ENCODE measurements around the gene KDM3A. TPM values are rescaled to one million over a fixed set of nuclear protein-coding genes. Genes with fewer than 3 reads are reported as not detected.

Gene KDM3A, protein sequence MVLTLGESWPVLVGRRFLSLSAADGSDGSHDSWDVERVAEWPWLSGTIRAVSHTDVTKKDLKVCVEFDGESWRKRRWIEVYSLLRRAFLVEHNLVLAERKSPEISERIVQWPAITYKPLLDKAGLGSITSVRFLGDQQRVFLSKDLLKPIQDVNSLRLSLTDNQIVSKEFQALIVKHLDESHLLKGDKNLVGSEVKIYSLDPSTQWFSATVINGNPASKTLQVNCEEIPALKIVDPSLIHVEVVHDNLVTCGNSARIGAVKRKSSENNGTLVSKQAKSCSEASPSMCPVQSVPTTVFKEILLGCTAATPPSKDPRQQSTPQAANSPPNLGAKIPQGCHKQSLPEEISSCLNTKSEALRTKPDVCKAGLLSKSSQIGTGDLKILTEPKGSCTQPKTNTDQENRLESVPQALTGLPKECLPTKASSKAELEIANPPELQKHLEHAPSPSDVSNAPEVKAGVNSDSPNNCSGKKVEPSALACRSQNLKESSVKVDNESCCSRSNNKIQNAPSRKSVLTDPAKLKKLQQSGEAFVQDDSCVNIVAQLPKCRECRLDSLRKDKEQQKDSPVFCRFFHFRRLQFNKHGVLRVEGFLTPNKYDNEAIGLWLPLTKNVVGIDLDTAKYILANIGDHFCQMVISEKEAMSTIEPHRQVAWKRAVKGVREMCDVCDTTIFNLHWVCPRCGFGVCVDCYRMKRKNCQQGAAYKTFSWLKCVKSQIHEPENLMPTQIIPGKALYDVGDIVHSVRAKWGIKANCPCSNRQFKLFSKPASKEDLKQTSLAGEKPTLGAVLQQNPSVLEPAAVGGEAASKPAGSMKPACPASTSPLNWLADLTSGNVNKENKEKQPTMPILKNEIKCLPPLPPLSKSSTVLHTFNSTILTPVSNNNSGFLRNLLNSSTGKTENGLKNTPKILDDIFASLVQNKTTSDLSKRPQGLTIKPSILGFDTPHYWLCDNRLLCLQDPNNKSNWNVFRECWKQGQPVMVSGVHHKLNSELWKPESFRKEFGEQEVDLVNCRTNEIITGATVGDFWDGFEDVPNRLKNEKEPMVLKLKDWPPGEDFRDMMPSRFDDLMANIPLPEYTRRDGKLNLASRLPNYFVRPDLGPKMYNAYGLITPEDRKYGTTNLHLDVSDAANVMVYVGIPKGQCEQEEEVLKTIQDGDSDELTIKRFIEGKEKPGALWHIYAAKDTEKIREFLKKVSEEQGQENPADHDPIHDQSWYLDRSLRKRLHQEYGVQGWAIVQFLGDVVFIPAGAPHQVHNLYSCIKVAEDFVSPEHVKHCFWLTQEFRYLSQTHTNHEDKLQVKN (N-terminal part only)
- total RNA-seq (2014; rRNA removed; shearing (Covaris generic)), result 31.9 and 53.2 TPM in 2 replicates

DNA sequence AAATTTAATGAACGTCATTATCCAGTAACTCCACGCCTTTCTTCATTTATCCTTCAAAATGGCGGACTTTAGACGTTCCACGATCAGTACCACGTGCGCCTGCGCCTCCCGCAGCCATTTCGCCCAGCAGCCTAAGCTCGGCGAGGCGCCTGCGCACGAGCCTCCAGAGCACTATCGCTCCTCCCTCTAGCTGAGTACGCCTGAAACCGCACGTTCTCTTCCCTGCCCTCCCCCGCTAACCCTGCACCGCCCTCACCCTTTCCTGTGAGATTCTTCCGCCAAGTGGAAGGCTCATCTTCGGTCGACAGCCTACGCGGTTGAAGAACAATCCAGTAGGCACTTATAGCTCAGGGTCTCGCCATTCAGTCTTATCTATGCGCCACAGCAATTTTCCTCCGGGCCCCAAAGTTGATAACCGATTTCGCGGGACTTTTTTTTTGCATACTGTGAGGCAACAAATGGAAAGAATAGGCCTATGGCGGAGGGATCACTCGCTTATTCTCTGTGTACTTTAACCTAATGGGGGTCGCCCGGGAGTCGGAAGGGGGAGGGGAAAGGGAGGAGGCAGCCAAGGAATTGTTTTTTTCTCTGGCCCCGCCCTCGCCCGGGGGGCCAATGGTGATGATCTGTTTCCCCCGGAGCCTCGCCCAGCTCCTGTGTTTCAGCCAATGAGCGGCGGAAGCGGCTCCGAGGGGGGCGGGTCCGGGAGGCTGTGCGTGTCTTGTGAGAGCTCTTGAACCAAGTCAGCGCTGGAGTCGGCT lies at the start of gene KDM3A:
KDM3A (plus strand) TSS at position 741 of the 761 bp plus-strand sequence. CDS start 677 bp downstream, outside the sequence.
- in situ Hi-C loops (cut with HindIII; ENCODE audit: low sequenced_read_pairs), result no loop called here
- peak; percentile 99 for DNase-seq (ENCODE audit: low spot score)

- DNase-seq (ENCODE audit: low spot score), result no peak
- in situ Hi-C loops (cut with HindIII; ENCODE audit: low sequenced_read_pairs), result no loop called here
These were observed 48.2 kb upstream of the KDM3A start for GRCh38 chr2:86392873-86393518.

DNA sequence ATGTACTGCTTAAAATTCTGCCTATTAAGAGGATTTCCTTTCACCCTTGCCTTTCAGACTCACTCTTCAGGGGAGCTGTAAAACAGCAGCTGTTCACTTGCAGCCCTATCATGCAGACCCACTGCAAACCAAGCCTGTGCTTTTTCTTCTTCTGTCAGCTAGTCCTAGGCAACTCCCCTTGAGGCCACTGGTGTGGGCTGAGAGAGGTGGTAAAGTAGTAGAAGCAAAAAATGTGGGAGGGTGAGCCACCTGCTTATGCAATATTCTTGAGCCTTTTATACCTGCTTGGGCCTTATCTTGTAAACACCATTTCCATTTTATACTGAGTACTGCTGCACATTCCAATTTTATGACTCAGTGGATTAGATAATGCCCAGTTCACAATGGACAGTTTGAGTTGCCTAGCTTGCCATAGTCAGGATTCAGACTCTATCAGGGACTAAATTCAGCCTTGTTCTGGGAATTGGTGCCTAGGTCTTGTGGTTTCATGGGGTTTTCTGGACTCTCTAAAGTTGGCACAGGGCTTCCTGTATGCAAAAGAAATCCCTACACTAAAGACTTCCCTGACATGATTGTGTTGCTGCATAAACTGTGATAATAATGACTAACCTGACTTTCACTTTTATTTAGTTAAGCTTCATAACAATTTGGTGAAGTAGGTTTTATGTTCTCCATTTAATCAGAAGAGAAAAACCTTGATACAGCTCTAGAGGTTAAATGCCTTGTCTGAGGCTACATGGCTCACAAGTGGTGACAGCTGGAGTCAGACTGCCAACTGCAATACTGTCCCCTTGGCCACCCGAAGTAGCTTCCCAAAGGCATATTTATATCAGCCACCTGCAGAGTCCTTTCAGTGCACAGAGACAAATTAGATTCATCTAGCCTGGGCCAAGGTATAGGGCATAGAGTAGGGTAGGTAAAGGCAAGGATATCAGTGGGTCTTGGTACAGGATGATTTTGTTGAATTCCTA lies 47.4 kb upstream of the KDM3A start:
- no peak for DNase-seq (ENCODE audit: low spot score)
- in situ Hi-C loops (cut with HindIII; ENCODE audit: low sequenced_read_pairs), result no loop called here

- in situ Hi-C loops (cut with HindIII; ENCODE audit: low sequenced_read_pairs), result no loop called here
- DNase-seq (ENCODE audit: low spot score), result peak; percentile 41
These were observed 44.8 kb upstream of the KDM3A start for GRCh38 chr2:86396291-86396785.

- DNase-seq (ENCODE audit: low spot score), result no peak
- in situ Hi-C loops (cut with HindIII; ENCODE audit: low sequenced_read_pairs), result no loop called here
These were observed 43.2 kb upstream of the KDM3A start for GRCh38 chr2:86397986-86398385.

- DNase-seq (ENCODE audit: low spot score), result no peak
- in situ Hi-C loops (cut with HindIII; ENCODE audit: low sequenced_read_pairs), result no loop called here
These were observed 42.4 kb upstream of the KDM3A start for GRCh38 chr2:86398500-86399474.

- in situ Hi-C loops (cut with HindIII; ENCODE audit: low sequenced_read_pairs), result no loop called here
- no peak for DNase-seq (ENCODE audit: low spot score)
These were observed 40.9 kb upstream of the KDM3A start for GRCh38 chr2:86400321-86400720.

DNA sequence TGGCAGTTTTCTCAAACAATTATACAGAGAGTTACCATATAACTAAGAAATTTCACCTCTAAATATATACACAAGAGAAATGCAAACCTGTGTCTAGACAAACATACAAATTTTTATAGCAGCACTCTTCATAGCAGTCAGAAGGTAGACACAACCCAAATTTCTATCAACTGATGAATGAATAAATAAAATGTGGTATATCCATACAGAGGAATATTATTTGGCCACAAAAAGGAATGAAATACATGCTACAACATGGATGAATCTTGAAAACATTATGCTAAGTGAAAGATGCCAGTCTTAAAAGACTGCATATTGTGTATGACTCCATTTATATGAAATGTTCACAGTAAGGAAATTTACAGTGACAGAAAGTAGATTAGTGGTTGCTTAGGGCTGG lies 30.6 kb upstream of the KDM3A start:
- no peak for DNase-seq (ENCODE audit: low spot score)
- in situ Hi-C loops (cut with HindIII; ENCODE audit: low sequenced_read_pairs), result no loop called here

DNA sequence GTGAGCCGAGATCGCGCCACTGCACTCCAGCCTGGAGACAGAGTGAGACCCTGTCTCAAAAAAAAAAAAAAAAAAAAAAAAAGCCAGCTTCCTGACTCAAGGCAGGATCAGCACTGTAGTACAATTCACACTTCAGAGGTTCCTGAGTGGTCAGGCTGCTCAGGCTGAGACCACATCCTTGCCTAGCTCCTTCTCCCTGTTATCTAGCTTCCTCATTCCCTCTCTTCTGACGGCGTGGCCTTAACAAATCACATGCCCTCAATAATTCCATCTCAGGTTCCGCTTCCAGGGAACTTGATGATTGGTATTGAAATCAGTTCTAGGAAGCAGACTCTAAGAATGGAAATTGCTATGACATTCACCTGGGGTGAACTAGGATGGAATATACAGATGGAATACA lies 29.8 kb upstream of the KDM3A start:
- DNase-seq (ENCODE audit: low spot score), result no peak
- in situ Hi-C loops (cut with HindIII; ENCODE audit: low sequenced_read_pairs), result no loop called here

- no peak for DNase-seq (ENCODE audit: low spot score)
- in situ Hi-C loops (cut with HindIII; ENCODE audit: low sequenced_read_pairs), result no loop called here
These were observed 29.2 kb upstream of the KDM3A start for GRCh38 chr2:86412007-86412406.

GRCh38 chr2:86413296-86414094 lies 27.7 kb upstream of the KDM3A start:
- no peak for DNase-seq (ENCODE audit: low spot score)
- in situ Hi-C loops (cut with HindIII; ENCODE audit: low sequenced_read_pairs), result no loop called here

DNA sequence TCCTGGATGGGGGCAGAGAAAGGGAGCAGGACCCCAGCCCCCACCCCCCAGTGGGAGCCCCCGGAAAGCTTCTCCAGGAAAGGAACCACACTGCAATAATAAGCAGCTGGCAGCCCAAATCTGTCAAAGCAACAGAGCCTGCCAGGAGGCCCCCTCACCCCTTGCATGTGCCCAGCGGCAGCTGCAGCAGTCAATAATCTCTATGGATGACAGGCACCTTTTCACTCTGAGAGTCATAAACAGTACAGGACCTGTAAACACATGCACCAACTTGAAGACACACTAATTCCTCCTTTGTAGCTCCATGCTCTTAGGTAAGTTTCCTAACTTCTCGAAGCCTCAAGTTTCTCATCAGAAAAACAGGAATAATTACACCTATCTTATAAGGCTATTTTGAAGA lies 26.2 kb upstream of the KDM3A start:
- in situ Hi-C loops (cut with HindIII; ENCODE audit: low sequenced_read_pairs), result no loop called here
- DNase-seq (ENCODE audit: low spot score), result no peak

DNA sequence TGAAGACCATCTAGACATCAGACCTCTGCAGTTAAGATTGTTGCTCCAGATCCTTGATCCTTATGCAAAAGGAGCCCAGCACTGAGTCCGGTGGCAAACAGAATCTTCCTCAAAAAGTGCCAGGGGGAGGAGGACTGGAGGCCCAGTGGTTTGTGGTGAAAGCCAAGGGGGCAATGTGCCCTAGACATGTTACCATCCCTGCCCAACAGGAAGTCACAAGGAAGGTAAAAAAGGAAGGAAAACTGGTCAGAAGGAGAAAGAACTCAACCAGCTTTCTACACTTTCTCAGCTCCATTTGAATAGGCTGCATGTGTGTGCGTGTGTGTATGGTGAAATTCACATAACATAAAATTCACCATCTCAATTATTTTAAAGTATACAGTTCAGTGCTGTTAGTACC lies 25.0 kb upstream of the KDM3A start:
- in situ Hi-C loops (cut with HindIII; ENCODE audit: low sequenced_read_pairs), result no loop called here
- no peak for DNase-seq (ENCODE audit: low spot score)

- DNase-seq (ENCODE audit: low spot score), result no peak
- in situ Hi-C loops (cut with HindIII; ENCODE audit: low sequenced_read_pairs), result no loop called here
These were observed 23.2 kb upstream of the KDM3A start for GRCh38 chr2:86417961-86418360.

DNA sequence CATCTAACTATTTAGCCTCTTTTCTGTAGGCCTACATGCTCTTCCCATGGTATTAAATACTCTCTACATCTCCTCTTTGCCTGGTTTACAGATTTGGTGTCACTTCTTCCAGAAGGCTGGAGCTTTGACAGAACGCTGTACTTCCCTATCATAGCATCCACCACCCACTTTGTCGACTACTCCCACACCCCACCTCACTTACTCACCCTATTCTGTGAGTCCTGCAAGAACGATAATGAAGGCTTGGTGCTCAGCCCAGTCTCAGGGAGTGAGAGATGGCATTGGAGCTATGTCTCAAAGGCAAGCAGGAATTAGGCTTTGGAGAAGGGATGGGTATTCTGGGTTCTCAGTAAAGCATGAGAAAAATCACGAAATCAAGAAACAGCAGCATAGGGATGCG lies 20.3 kb upstream of the KDM3A start:
- DNase-seq (ENCODE audit: low spot score), result no peak
- in situ Hi-C loops (cut with HindIII; ENCODE audit: low sequenced_read_pairs), result no loop called here

All from G401 (cell line).